ENCODE measurements around the gene CCDC134. TPM values are rescaled to one million over a fixed set of nuclear protein-coding genes. Genes with fewer than 3 reads are reported as not detected.
"Not testable (repeated sequence)": the region's sequence is repeated elsewhere in the genome, so short reads cannot be mapped to it uniquely, and the experiment has no call there.

CCDC134 gene
- total RNA-seq, 1 donor from 2014 or later, result 4.1 TPM

GRCh38 chr22:41834005-41834944 lies 33.8 kb downstream of the CCDC134 start:
- ATAC-seq (no peak), DNase-seq (ENCODE audit: missing footprints) (no peak)
- intact Hi-C loops (cut with DNase I), result loop anchor here (5.0 kb wide), 1 partner anchor 38 kb away; no protein-coding TSS in a partner anchor

- not testable (repeated sequence) for ATAC-seq; DNase-seq (ENCODE audit: missing footprints)
- intact Hi-C loops (cut with DNase I), result loop anchor here (5.0 kb wide), 1 partner anchor 82 kb away; the partner anchor contains the start of gene SHISA8
These were observed 35.0 kb downstream of the CCDC134 start for GRCh38 chr22:41835462-41835861.

GRCh38 chr22:41836551-41836950 lies 36.1 kb downstream of the CCDC134 start:
- intact Hi-C loops (cut with DNase I), result loop anchor here (5.0 kb wide), 1 partner anchor 81 kb away; the partner anchor contains the start of gene SHISA8
- DNase-seq (ENCODE audit: missing footprints) (no peak), ATAC-seq (no peak)

GRCh38 chr22:41838842-41839618 lies 38.6 kb downstream of the CCDC134 start:
- ATAC-seq (no peak), DNase-seq (ENCODE audit: missing footprints) (no peak)
- intact Hi-C loops (cut with DNase I), result loop anchor here (5.0 kb wide), 1 partner anchor 78 kb away; the partner anchor contains the start of gene SHISA8

- intact Hi-C loops (cut with DNase I), result no loop called here
- ATAC-seq (no peak), DNase-seq (ENCODE audit: missing footprints) (no peak)
These were observed 39.7 kb downstream of the CCDC134 start for GRCh38 chr22:41840216-41840615.

GRCh38 chr22:41841085-41841712 lies 40.7 kb downstream of the CCDC134 start:
- ATAC-seq (peak; percentile 53), DNase-seq (ENCODE audit: missing footprints) (no peak)
- intact Hi-C loops (cut with DNase I), result no loop called here

GRCh38 chr22:41842996-41843970 lies 42.8 kb downstream of the CCDC134 start:
- no peak for DNase-seq (ENCODE audit: missing footprints)
- intact Hi-C loops (cut with DNase I), result no loop called here
- no peak for ATAC-seq

- no peak for ATAC-seq
- intact Hi-C loops (cut with DNase I), result no loop called here
These were observed 43.6 kb downstream of the CCDC134 start for GRCh38 chr22:41844036-41844435.

GRCh38 chr22:41844513-41844912 lies 44.0 kb downstream of the CCDC134 start:
- ATAC-seq (no peak), DNase-seq (ENCODE audit: missing footprints) (no peak)
- intact Hi-C loops (cut with DNase I), result no loop called here

More at GRCh38 chr22:41844036-41844435, 43.6 kb downstream of the CCDC134 start:
- DNase-seq (ENCODE audit: missing footprints), result no peak

- intact Hi-C loops (cut with DNase I), result no loop called here
- DNase-seq (ENCODE audit: missing footprints) (no peak), ATAC-seq (no peak)
These were observed 45.1 kb downstream of the CCDC134 start for GRCh38 chr22:41845380-41846267.

- intact Hi-C loops (cut with DNase I), result no loop called here
- DNase-seq (ENCODE audit: missing footprints) (no peak), ATAC-seq (no peak)
These were observed 45.9 kb downstream of the CCDC134 start for GRCh38 chr22:41846268-41846987.

- intact Hi-C loops (cut with DNase I), result no loop called here
- ATAC-seq (no peak), DNase-seq (ENCODE audit: missing footprints) (no peak)
These were observed 46.8 kb downstream of the CCDC134 start for GRCh38 chr22:41847300-41847699.

GRCh38 chr22:41848468-41848867 lies 48.0 kb downstream of the CCDC134 start:
- intact Hi-C loops (cut with DNase I), result no loop called here
- ATAC-seq (peak; percentile 65), DNase-seq (ENCODE audit: missing footprints) (no peak)

GRCh38 chr22:41856469-41856868 lies 56.0 kb downstream of the CCDC134 start:
- intact Hi-C loops (cut with DNase I), result no loop called here
- DNase-seq (ENCODE audit: missing footprints) (no peak), ATAC-seq (no peak)

GRCh38 chr22:41857155-41857859 lies 56.8 kb downstream of the CCDC134 start:
- no peak for DNase-seq (ENCODE audit: missing footprints)
- intact Hi-C loops (cut with DNase I), result no loop called here
- ATAC-seq, result no peak

- ATAC-seq (no peak), DNase-seq (ENCODE audit: missing footprints) (no peak)
- intact Hi-C loops (cut with DNase I), result no loop called here
These were observed 57.4 kb downstream of the CCDC134 start for GRCh38 chr22:41857860-41858199.
